ENCODE data around the gene SPAG7.

GRCh38 chr17:4936436-4936835, 31.2 kb downstream of the SPAG7 start:
- TF ChIP-seq EZH2 (IDR thresholded peaks at IDR 0.05; ENCODE audit: borderline replicate concordance, low read length) (no peak), CTCF (IDR thresholded peaks at IDR 0.05; ENCODE audit: low read length) (no peak)

All from OCI-LY1 (cell line).